Keratinocyte (primary cell): ENCODE data around the gene MYH7B.

Experiments used
- EZH2 ChIP-seq: IDR thresholded peaks from one replicate; pipeline ENCODE4 v1.6.1; 2012; ENCODE audit warnings: inconsistent platforms, mild to moderate bottlenecking, low read length, moderate library complexity
- TF ChIP-seq, protein P1 (sequence below), 3 experiments: IDR thresholded peaks in 1 of 3; conservative IDR thresholded peaks in 1 of 3; optimal IDR thresholded peaks in 1 of 3; 2 replicates in 2 of 3; 3 replicates in 1 of 3; pipeline versions ENCODE3 to v1.5.1; 2011; ENCODE audit warnings: low read length in 3 of 3, mild to moderate bottlenecking in 3 of 3, moderate library complexity in 2 of 3, control low read depth in 1 of 3, inconsistent platforms in 1 of 3; ENCODE audit not compliant: insufficient read depth in 2 of 3; ENCODE audit errors: extremely low read depth in 1 of 3

DNA sequence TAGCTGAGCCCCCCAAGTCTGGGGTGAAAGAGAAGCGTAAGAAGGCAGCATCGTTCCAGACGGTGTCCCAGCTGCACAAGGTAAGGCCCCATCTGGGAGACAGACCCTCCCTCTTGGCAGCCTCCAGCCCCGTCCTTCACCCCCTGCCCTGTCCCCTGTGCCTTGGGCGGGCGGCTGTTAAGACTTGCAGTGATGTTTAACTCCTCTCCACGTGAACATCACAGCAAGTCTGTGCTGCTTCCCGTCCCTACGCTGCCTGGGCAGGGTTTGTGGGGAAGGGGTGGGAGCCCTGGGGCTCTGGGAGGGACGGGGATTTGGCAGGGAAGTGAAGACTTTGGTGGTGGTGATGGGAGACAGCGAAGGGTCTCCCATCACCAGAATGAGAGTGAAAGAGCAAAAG is 34.6 kb downstream of the MYH7B start:
- TF ChIP-seq, protein P1, sequence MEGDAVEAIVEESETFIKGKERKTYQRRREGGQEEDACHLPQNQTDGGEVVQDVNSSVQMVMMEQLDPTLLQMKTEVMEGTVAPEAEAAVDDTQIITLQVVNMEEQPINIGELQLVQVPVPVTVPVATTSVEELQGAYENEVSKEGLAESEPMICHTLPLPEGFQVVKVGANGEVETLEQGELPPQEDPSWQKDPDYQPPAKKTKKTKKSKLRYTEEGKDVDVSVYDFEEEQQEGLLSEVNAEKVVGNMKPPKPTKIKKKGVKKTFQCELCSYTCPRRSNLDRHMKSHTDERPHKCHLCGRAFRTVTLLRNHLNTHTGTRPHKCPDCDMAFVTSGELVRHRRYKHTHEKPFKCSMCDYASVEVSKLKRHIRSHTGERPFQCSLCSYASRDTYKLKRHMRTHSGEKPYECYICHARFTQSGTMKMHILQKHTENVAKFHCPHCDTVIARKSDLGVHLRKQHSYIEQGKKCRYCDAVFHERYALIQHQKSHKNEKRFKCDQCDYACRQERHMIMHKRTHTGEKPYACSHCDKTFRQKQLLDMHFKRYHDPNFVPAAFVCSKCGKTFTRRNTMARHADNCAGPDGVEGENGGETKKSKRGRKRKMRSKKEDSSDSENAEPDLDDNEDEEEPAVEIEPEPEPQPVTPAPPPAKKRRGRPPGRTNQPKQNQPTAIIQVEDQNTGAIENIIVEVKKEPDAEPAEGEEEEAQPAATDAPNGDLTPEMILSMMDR (optimal IDR thresholded peaks at IDR 0.05 in 1 of 3, IDR thresholded peaks at IDR 0.05 in 1 of 3, conservative IDR thresholded peaks at IDR 0.05 in 1 of 3; ENCODE audit: extremely low read depth in 1 of 3, insufficient read depth in 2 of 3, low read length in 3 of 3), result no peak
- no peak for TF ChIP-seq EZH2
